NCI-H2227 treated with DMSO at 0.1 percent for 48 hours (cell line): ENCODE data around the gene RFPL3.
"Not testable (repeated sequence)": the region's sequence is repeated elsewhere in the genome, so short reads cannot be mapped to it uniquely, and the experiment has no call there.

Experiments used
- DNase-seq: peaks from one replicate; lab custom pipeline; 2025; lab: John Stamatoyannopoulos, UW

RFPL3 gene

DNA sequence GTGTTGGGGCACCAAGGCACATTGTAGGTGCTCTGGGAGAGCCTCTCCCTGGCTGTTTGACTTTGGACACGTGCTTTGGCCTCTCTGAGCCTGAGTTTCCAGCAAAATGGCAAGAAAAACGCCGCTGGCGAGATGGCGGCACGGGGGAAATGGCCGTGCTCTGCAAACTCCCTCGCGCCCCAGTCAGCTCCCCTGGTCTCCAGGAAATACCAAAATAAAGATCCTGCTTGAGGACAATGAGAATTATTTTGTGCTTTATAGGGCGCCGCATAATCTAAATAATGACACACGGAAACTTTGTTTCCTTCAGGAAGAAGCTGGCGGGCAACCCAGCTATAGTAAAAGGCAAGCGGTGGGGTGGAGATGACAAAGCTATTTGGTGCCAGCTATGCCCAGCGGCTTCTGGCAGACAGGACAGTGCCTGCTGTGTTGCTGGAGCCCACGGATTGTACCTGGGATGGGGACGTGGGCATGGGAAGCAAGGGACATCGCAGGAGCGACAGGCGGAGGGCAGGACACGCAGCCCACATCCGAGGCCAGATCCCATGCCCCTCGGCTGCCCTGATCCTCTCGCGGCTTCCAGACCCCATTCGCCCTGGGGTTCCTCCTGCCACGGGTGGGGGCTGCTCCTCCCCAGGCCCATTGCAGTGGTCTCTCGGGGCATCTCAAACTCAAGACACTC is 26.3 kb upstream of the RFPL3 start:
- no peak for DNase-seq

DNA sequence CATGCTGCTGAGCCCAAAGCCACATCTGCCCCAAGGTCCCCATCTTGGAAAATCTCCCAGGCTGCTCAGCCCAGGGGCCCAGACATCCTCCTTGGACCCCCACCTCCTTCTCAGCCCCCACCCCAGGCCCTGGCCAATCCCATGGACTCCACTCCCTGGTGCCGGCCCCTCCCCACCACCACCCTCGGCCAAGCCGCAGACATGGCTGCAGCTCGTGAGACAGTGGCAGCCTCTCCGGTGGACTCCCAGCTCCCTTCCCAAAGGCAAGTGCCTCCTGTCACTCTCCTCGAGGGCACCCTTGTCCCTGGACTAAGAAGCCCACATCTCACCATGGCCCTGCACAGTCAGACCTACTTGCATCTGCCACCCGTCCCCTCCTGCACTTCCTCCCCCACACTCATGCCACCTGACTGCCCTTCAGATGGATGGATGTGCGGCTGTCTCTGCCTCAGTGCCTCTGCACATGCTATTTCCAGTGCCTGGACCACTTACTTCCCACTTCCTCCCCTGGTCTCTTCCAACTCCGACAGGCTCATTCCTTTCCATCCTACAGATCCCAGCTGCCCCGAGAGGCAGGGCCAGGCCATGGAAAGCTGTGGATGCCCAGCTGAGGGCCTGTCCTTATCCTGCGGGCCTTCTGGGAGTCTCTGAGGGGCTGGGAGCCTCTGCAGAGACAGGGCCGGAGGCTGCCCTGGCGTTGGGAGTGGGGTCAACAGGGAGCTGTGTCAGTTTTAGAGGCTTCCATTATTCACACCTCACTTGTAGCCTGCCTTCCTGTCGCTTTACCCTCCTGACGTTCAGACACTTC is 25.5 kb upstream of the RFPL3 start:
- DNase-seq: no peak

GRCh38 chr22:32333141-32333768 is 24.4 kb upstream of the RFPL3 start:
- no peak for DNase-seq

GRCh38 chr22:32333769-32334659 is 23.7 kb upstream of the RFPL3 start:
- no peak for DNase-seq

DNA sequence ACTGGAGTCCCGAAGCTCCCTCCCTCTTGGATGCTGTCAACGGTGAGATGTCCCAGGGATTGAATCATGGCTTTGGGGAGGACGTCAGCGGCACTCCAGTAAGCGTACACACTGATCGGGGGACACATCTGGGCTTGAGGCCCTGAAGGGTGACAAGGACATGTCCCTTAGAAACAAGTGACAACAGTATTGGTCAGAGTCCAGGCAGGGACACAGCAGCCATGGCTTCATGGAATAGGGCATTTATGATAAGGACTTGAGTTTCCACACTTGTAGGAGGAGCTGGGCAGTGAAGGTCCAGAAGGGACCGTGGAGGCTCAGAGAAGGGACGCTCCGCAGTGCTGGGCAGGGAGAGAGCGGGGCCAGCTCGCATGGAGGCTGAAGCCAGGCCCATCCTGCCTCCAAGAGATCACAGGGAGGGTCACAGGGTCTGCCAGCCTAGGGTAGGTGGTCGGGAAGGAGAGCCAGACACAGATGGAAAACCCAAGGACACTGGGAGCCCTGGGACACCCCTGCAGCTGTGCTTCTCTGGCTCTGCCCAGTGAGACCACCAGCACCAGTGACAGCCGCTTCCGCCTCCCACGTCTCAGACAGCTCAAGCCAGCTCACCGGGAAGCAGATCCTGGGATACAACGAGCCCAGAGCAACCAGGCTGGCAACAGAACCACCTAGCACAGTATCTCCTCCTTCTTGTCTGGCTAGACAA is 22.9 kb upstream of the RFPL3 start:
- no peak for DNase-seq

DNA sequence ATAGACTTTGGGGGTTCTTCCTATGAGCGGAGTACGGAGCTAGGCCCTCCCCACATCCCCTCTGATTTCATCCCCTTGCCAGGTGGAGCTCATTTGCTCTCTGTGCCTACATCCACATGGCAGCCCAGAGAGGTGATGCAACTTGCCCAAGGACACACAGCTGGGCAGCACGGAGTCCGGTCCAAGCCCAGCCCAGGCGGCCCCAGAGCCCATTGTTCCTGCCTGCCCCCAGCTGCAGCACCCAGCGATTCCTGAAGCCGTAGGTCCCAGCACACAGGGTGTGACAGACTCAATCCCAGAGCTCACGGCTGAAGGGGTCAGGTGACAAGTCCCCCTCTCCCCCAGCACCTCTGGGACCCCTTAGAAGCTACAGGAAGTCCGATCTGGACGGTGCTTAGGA is 22.2 kb upstream of the RFPL3 start:
- no peak for DNase-seq

DNA sequence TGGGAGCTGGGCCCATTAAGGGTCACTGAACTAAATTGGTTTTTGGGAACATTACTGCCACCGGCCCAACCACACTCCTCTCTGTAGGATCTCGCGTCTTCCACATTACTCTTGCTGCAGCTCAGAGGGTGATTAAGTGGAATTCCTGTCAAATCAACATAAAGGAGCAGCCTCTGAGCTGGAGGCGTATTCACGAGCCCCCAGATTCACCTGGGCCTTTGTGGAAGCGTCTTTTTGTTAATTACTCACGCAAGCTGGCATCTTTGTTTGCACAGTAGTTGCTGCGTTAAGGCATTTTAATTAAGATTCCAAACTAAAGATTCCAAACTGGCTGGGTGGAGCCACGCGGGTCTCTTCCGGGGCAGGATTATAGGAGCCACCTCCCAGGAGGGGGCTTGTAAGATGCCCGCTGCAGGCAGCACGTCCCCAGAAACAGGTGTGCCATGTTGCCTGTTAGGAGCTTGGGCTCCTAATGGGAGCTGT is 21.5 kb upstream of the RFPL3 start:
- no peak for DNase-seq

- no peak for DNase-seq
These were observed 20.8 kb upstream of the RFPL3 start for GRCh38 chr22:32336771-32337424.

GRCh38 chr22:32337425-32337824 is 20.2 kb upstream of the RFPL3 start:
- DNase-seq: not testable (repeated sequence)

- no peak for DNase-seq
These were observed 18.9 kb upstream of the RFPL3 start for GRCh38 chr22:32338757-32339156.

- DNase-seq: no peak
These were observed 18.3 kb upstream of the RFPL3 start for GRCh38 chr22:32339190-32340012.

- no peak for DNase-seq
These were observed 17.3 kb upstream of the RFPL3 start for GRCh38 chr22:32340411-32340810.

DNA sequence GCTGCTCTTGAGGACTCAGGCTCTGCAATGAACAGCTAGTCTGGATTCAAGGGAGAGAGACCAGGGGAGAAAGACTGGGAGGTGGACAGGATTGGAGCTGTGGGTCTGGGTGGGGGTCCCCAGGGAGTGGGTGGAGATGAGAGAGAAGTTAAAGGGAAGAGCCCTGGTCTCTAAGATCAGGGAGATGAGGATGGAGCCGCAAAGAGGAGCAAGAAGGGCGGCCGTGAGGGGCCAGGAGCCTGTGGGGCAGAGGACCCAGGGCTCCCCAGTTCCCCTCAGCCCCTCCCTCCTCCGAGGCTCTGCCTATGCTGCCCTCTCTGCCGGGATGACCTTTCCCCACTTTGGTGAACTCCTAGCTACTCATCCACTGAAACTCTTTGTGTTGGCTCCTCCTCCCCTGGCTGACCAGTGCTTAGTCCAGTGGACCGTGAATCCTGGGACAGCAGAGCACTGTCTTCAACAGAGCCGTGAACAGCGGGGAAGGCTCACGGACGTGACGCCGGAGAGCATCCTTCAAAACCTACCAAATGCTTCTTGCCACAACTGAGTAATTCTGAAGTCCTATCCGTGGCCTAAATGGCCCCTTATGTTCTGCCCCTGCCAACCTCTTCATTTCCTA is 16.4 kb upstream of the RFPL3 start:
- DNase-seq: no peak

GRCh38 chr22:32342977-32343376 is 14.7 kb upstream of the RFPL3 start:
- no peak for DNase-seq

- no peak for DNase-seq
These were observed 13.7 kb upstream of the RFPL3 start for GRCh38 chr22:32343941-32344340.

GRCh38 chr22:32348031-32348611 is 9.5 kb upstream of the RFPL3 start:
- DNase-seq: no peak

GRCh38 chr22:32351875-32352274 is 5.8 kb upstream of the RFPL3 start:
- DNase-seq: not testable (repeated sequence)

DNA sequence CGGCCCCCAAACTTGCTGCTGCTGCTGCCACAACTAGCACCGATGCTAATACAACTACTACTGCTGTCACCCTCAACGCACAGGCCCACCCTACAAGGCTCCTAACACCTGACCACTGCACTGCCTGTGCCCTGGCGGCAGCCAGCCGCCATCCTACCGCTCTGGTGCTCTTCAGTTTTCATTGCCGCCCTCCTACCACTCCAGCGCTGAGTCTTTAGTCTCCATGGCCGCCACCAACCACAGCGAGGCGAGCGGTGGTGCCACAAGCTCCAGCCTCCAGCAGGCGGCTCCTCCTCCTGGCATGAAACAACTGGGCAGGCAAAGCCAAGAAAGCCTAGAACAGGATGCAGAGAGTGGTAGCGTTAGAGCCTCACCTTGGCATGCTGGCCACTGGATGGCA is 5.0 kb upstream of the RFPL3 start:
- no peak for DNase-seq

- DNase-seq: no peak
These were observed 4.4 kb upstream of the RFPL3 start for GRCh38 chr22:32353292-32353691.
